NK-92 (cell line): ENCODE results near the gene PRDM15.

ENCODE experiments used
- DNase-seq: peaks from one replicate; lab custom pipeline; 2025; ENCODE audit not compliant: unreplicated experiment; lab: John Stamatoyannopoulos, UW

The PRDM15 gene

DNA sequence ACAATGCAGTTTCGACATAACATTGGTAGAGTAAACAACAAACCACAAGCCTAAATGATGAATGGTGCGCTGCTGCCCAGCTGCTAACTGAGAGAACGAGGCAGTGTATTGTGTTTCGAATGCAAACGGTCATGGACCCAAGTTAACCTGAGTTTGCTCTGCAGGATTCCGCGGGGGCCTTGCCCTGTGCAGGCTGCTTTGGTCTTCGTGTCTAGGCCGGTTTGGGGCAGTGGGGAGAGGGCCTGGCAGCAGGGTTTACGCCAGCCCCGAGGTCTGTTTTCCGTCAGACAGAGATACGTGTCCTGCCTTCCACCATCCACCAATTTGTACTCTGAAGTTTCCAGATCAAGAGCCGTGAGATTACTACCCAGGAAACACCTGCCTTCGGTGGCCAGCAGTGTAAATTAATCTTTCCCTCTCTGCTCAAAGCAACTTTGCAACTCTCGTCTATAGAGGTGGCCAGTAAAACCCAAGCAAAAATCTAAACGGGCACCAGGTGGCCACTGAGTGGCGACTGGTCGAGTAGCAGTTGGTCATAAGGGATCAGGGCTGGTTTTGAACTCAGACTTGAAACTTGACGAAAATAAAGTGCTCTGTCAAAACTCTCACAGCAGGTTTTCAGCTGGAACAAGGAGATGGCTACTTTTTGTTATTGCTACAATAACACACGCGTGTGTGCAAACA is 6.3 kb upstream of the PRDM15 start:
- DNase-seq: no peak

GRCh38 chr21:41884501-41885030 is 5.4 kb upstream of the PRDM15 start:
- no peak for DNase-seq

DNA sequence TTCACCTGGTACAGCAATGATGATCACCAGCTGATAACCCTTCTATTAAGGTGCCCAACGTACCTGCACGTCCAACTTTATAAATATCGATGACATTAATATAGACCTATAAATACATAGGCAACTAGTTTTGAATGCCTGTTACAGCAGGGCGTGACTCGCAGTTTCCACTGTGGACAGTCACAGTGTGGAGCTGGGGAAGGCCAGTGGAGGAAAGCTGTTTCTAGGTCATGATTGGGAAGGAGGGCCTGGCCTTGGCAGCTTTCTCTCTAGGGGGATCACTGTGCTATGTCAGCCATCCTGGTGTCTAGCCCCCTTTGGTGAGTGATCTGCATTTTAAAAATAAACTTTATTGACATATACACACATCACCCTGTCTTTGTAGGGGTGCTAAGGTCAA is 4.4 kb upstream of the PRDM15 start:
- DNase-seq: no peak

GRCh38 chr21:41881051-41881450 is 1.9 kb upstream of the PRDM15 start:
- no peak for DNase-seq

- DNase-seq: no peak
Measured at GRCh38 chr21:41880153-41880552, 1.0 kb upstream of the PRDM15 start.

DNA sequence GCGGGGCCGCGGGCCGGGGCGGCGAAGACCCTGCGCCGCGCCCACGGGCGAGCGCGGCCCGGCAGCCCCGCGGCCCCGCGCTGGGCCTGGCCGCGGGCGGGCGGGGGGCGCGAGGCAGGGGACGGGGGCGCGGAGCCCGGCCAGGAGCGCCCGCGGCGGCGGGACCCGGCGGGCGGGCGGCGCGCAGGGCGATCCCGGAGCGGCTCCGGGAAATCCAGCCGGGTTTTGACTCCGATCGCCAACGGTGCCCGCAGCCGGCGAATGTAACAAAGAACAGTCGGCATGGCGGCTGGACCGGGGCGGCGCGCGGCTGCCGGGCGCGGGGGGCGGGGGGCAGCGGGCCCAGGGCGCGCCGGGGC is 334 bp downstream of the PRDM15 start:
- no peak for DNase-seq

DNA sequence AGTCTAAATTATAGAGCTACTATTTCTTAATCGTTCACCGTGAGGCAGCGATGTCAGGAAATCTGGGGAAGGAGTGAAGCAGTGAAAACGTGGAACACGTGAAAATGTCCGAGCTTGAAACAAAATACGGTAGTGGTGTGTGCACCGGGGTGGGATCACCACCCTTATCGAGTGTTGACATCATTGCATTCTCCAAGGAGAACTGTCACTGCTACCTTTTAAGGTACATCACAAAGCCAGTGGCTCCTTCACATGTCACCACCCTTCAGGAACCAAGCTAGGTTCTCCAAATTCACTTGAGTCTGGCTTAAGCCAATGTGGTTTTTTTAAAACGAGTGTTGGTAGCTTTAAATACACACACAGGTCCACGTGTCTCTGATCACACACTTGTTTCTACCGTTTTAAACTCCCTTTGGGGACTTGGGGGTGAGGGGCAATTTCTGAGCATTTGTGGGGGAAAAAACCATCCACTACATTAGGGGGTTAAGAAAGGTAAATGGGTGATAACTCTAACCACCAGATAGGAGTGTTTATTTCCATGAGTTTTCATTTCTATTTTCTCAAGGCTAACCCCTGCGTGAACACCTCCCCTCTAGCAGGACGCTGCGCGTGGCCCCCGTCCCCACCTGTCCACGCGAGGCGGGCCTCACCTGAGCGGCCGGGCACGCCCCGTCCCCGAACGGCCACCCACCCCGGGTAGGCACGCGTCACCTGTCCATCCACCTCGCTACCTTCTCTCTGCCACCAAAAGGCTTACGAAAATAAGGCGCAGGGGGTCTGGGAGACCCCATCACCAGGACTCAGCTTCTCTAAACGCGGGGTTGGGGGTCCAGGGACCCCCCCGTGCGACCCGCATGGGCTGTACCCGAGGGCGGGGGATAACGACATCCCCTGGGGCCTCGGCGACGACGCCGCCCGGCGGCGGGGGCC is 978 bp downstream of the PRDM15 start:
- no peak for DNase-seq

- no peak for DNase-seq
Measured at GRCh38 chr21:41876928-41877652, 2.1 kb downstream of the PRDM15 start.

DNA sequence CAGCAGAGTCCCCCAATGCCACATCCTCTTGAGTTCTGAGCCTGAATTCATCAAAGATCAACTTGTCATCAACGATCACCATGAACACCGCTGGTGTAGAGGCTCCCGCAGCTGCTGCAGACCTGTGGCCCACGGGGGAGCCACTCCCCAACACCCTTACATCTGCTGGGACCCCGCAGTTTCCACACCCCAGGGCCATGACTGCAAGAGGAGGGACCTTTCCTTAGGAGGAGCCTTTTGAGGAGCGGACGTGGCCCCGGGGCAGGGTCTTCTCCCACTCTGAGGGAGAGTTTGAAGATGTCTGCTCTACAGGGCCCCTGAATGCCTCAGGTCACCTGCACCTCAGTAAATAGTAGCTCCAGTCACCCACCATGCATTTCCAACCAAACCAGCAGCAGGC is 2.7 kb downstream of the PRDM15 start:
- DNase-seq: no peak

GRCh38 chr21:41875086-41875485 is 4.1 kb downstream of the PRDM15 start:
- DNase-seq: no peak

DNA sequence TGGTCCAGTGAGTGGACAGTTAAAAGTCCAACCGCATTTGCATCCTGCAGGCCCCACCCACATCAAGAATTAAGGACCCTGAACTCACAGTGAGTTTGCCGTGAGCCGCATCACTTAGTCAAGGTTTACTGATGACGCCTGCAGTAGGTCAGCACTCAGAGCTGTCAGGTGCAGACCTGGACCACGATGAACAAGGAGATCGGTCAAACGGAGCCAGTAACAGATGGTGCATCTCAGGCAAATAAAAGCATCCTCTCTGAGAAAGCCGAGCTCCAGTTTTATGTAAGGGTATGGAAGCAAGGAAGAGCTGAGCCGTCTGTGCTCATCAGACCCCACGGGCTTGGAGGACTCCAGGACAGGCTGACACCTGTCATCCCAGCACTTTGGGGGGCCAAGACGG is 4.5 kb downstream of the PRDM15 start:
- DNase-seq: no peak

DNA sequence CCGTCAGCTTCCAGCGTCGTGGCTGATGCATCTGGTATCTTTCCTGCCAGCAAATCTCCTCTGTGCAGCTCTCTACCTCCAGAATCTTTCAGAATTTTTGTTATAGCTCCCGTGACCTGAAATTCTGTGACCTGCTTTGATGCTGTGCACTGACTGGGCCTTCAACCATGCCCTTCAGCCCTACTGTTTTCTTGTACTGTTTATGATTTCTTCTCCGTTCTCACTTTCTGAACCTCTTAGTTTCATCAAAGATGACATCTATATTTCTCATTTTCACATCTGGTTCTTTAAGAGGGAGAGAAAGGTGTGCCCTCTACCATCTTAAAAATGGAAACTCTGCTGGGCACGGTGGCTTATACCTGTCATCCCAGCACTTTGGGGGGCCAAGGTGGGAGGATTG is 5.7 kb downstream of the PRDM15 start:
- no peak for DNase-seq

GRCh38 chr21:41873005-41873404 is 6.1 kb downstream of the PRDM15 start:
- no peak for DNase-seq

GRCh38 chr21:41871293-41872030 is 7.7 kb downstream of the PRDM15 start:
- DNase-seq: no peak

GRCh38 chr21:41869771-41870170 is 9.4 kb downstream of the PRDM15 start:
- DNase-seq: no peak

DNA sequence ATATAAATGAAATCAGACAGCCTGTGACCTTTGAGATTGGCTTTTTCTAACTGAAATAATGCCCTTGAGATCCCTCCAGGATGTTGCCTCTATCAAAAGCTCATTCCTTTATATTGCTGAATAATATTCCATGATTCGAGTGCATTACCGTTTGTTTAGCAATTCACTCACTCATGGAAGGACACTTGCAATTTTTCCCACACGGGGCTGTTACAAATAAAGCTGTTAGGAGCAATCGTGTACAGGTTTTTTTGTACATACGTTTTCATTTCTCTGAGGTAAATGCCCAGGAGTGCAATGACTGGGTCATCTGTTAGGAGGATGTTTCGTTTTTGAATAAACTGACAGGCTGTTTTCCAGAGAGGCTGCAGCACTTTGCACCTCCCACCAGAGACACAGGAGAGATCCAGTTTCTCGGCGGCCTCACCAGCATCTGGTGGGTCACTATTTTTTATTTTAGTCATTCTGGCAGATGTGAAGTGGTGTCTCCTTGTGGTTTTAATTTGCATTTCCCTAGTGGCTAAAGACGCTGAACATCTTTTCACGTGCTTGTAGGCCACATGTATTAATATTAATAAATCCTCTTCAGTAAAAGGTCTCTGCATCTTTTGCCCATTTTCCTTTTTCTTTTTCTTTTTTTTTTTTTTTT is 11.0 kb downstream of the PRDM15 start:
- no peak for DNase-seq

DNA sequence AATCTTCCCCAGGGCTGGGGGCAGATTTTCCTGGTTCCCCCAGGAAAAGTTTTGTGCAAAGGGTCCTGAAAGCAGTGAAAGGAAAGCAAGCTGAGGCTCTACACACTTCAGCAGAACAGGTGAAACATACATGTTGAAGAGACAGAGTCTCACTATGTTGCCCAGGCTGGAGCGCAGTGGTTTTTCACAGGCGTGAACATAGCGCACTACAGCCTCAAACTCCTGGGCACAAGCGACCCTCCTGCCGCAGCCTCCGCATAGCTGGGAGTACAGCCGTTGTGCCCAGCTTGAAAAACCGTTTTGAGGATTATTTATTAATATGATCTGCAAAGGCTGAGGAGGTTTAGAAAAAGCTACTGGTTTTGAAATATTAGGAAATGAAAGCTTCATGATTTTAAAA is 11.8 kb downstream of the PRDM15 start:
- DNase-seq: no peak

DNA sequence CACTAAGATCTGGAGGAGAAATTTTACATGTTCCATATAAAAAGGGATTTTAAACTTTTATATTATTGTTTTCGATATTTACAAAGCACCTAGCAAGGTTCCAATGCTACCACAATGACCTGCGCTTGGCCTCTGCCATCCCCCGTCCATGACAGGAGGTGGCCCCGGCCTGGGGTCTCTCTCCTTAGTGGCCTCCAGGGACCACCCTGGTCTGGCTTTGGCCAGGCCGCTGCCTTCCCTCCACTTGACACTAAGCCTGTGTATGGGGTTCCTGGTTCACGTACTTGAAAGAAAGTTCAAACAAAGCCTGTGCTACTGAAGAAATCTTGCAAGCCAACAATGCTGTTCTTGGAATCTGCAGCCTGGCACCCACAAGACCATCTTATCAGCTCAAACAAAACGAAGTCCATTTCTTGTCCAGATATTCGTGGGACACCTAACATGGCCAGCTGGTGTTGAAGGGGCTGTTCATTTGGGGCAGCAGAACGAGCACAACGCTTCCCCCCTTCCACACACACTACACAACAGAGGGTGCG is 12.8 kb downstream of the PRDM15 start:
- no peak for DNase-seq

- DNase-seq: no peak
Measured at GRCh38 chr21:41865002-41865777, 14.0 kb downstream of the PRDM15 start.
